Mammary epithelial cell (primary cell): ENCODE data around the gene MYO5C.

Experiments used
- EZH2 ChIP-seq: IDR thresholded peaks from 2 replicates; pipeline ENCODE4 v1.6.1; 2012; ENCODE audit warnings: low read length, inconsistent platforms, borderline replicate concordance
- TF ChIP-seq, protein P1 (sequence below), 2 donors: IDR thresholded peaks in 1 of 2; conservative IDR thresholded peaks in 1 of 2; 2 replicates each; pipeline ENCODE4 v1.5.1; 2011 to 2012; ENCODE audit warnings: inconsistent platforms in 2 of 2, low read length in 2 of 2, mild to moderate bottlenecking in 2 of 2, control low read depth in 1 of 2, low read depth in 1 of 2; ENCODE audit not compliant: insufficient read depth in 1 of 2; ENCODE audit errors: extremely low read depth in 1 of 2

DNA sequence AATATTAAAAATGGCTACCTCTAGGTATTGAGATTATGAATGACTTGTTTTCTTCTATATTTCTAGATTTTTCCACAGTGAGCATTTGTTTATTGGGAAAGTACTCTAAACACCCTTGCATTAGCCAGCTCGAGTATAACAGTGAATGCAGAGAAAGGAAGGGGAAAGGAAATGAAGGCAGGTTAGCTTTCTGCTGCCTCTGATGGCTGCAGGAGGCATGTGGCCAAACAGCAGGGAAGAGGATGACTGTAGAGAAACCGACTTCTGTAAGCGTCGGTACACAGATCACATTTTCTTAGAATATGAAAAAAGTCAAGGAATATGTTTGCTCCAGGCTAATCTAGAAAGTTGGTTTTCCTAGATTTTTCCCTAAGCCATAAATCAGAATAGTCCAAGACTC lies 124.2 kb downstream of the MYO5C start:
- TF ChIP-seq, protein P1, sequence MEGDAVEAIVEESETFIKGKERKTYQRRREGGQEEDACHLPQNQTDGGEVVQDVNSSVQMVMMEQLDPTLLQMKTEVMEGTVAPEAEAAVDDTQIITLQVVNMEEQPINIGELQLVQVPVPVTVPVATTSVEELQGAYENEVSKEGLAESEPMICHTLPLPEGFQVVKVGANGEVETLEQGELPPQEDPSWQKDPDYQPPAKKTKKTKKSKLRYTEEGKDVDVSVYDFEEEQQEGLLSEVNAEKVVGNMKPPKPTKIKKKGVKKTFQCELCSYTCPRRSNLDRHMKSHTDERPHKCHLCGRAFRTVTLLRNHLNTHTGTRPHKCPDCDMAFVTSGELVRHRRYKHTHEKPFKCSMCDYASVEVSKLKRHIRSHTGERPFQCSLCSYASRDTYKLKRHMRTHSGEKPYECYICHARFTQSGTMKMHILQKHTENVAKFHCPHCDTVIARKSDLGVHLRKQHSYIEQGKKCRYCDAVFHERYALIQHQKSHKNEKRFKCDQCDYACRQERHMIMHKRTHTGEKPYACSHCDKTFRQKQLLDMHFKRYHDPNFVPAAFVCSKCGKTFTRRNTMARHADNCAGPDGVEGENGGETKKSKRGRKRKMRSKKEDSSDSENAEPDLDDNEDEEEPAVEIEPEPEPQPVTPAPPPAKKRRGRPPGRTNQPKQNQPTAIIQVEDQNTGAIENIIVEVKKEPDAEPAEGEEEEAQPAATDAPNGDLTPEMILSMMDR (conservative IDR thresholded peaks at IDR 0.05 in 1 of 2, IDR thresholded peaks at IDR 0.05 in 1 of 2; ENCODE audit: extremely low read depth in 1 of 2, insufficient read depth in 1 of 2, low read depth in 1 of 2, low read length in 2 of 2), result peak in 1 of 2 donors; percentile 20
- TF ChIP-seq EZH2, result no peak
